Parathyroid adenoma (tissue), 2 donors: ENCODE measurements around the gene TCF15.

Source experiments
- H2AFZ ChIP-seq: fragments of 300-600 bp; sonication (generic); one replicate; pipeline ENCODE4 v1.7.0; 2017; ENCODE audit warnings: antibody characterized with exemption, mild to moderate bottlenecking
- H3K27ac ChIP-seq: fragments of 300-600 bp; sonication (generic); one replicate; pipeline ENCODE4 v1.7.0; 2017
- H3K27me3 ChIP-seq: fragments of 300-600 bp; sonication (generic); one replicate; pipeline ENCODE4 v1.7.0; 2017; ENCODE audit warnings: low read length; ENCODE audit not compliant: control insufficient read depth, insufficient read depth
- H3K36me3 ChIP-seq: fragments of 300-600 bp; sonication (generic); one replicate; pipeline ENCODE4 v1.7.0; 2017; ENCODE audit warnings: low read length; ENCODE audit not compliant: control insufficient read depth, insufficient read depth
- H3K4me1 ChIP-seq: fragments of 300-600 bp; sonication (generic); one replicate; pipeline ENCODE4 v1.7.0; 2017; ENCODE audit warnings: control low read depth
- H3K4me2 ChIP-seq: fragments of 300-600 bp; sonication (generic); one replicate; pipeline ENCODE4 v1.7.0; 2017; ENCODE audit warnings: low read length
- H3K4me3 ChIP-seq: fragments of 300-600 bp; sonication (generic); one replicate; pipeline ENCODE4 v1.7.0; 2017; ENCODE audit warnings: low read depth, low read length
- H3K79me2 ChIP-seq: fragments of 300-600 bp; sonication (generic); one replicate; pipeline ENCODE4 v1.7.0; 2017; ENCODE audit warnings: control low read depth
- H3K9ac ChIP-seq: fragments of 300-600 bp; sonication (generic); one replicate; pipeline ENCODE4 v1.7.0; 2017; ENCODE audit warnings: mild to moderate bottlenecking
- H3K9me3 ChIP-seq: fragments of 300-600 bp; sonication (generic); one replicate; pipeline ENCODE4 v1.7.0; 2017; ENCODE audit warnings: low read length; ENCODE audit not compliant: control insufficient read depth
- TF ChIP-seq, protein P1 (sequence below): fragments of 300-600 bp; sonication (generic); IDR thresholded peaks from one replicate; pipeline ENCODE4 v1.7.0; 2017; ENCODE audit warnings: antibody characterized with exemption, mild to moderate bottlenecking
- donor health status: primary hyperparathyroidism.

The TCF15 gene

DNA sequence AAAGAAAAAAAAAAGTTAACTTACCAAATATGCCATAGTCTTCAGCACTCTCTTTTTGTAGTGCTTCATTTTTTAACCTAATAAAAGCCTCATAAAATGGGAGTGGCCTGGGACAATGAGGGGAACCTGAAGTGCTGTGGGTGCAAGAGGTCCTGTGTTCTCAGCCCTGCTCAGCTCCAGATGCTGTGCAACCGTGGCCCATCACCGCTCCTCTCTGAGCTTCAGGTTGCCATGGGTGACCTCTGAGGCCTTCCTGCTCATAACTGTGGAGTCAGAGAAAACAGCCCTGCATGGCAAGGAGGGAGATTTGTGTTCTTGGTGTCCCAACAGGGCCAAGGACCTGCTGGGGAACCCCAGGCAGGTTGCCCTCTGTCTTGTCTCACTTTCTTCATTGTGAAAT is 10.0 kb downstream of the TCF15 start:
- no peak overlapping the region for H3K4me2 ChIP-seq
- no peak overlapping the region for H3K9ac ChIP-seq
- H3K79me2 ChIP-seq: no peaks in the 10 kb centered on the region
- no peaks in the 10 kb centered on the region for H3K27me3 ChIP-seq
- H3K9me3 ChIP-seq: no peaks in the 10 kb centered on the region
- H3K4me1 ChIP-seq: no peaks in the 10 kb centered on the region
- no peaks in the 10 kb centered on the region for H3K36me3 ChIP-seq
- TF ChIP-seq, protein P1, sequence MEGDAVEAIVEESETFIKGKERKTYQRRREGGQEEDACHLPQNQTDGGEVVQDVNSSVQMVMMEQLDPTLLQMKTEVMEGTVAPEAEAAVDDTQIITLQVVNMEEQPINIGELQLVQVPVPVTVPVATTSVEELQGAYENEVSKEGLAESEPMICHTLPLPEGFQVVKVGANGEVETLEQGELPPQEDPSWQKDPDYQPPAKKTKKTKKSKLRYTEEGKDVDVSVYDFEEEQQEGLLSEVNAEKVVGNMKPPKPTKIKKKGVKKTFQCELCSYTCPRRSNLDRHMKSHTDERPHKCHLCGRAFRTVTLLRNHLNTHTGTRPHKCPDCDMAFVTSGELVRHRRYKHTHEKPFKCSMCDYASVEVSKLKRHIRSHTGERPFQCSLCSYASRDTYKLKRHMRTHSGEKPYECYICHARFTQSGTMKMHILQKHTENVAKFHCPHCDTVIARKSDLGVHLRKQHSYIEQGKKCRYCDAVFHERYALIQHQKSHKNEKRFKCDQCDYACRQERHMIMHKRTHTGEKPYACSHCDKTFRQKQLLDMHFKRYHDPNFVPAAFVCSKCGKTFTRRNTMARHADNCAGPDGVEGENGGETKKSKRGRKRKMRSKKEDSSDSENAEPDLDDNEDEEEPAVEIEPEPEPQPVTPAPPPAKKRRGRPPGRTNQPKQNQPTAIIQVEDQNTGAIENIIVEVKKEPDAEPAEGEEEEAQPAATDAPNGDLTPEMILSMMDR: no peak
- no peak overlapping the region for H3K27ac ChIP-seq
- no peak overlapping the region for H2AFZ ChIP-seq
- no peak overlapping the region for H3K4me3 ChIP-seq

DNA sequence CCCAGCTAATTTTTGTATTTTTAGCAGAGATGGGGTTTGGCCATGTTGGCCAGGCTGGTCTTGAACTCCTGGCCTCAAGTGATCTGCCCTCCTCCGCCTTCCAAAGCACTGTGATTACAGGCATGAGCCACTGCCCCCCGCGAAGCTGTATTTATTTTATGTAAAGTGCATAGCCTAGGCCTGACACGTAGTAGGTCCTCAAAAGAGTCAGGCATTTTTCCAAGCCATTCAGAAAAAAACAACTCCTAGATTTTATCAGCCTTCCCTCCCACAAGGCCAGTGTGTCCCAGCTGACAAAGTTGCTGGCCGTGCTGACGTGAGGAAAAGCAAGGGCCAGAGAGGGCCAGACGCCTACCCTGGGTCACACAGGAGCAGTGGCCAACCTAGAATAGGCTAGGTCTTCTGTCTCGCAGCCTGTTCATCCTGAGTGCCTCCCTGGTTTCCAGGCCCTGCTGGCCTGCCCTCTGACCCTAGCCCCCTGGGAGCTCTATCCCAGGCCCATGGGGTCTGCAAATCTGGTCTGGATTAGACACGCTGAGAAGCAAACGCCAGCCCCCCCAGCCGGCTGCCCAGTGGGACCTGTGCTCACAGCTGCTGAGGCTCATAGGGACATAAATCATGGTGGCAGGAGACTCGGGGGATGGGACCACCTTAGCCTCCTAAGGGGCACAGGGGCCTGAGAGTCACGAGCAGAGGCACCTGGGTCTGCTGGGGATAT is 11.8 kb downstream of the TCF15 start:
- Histone ChIP-seq H3K9me3 (no peaks in the 10 kb centered on the region), H3K79me2 (no peaks in the 10 kb centered on the region), H2AFZ (no peak overlapping the region), H3K27me3 (no peaks in the 10 kb centered on the region), H3K4me1 (no peaks in the 10 kb centered on the region), H3K27ac (no peak overlapping the region), H3K36me3 (no peaks in the 10 kb centered on the region), H3K4me3 (no peak overlapping the region), H3K9ac (no peak overlapping the region), H3K4me2 (no peak overlapping the region)
- TF ChIP-seq, protein P1: no peak

DNA sequence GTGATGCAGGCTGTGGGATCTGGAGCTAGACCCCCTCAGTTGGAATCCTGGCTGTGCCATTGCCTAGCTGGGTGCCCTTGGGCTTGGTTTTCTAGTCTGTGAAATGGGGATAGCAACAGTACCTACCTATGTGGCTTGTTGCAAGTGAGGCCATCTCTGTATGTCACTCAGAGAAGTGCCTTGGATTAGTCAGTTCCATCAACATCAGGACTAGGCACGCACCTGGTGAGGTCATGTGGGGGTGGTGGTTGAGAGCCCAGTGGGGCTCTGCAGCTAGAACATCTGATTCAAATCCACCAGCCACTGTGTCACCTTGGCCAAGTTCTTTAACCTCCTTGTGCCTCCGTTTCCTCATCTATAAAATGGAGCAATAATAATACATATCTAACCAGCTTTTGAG is 12.5 kb downstream of the TCF15 start:
- no peak overlapping the region for H3K4me3 ChIP-seq
- no peak overlapping the region for H3K4me2 ChIP-seq
- H3K79me2 ChIP-seq: no peaks in the 10 kb centered on the region
- no peaks in the 10 kb centered on the region for H3K9me3 ChIP-seq
- H3K27ac ChIP-seq: no peak overlapping the region
- no peak overlapping the region for H2AFZ ChIP-seq
- TF ChIP-seq, protein P1: no peak
- no peaks in the 10 kb centered on the region for H3K27me3 ChIP-seq
- no peak overlapping the region for H3K9ac ChIP-seq
- H3K4me1 ChIP-seq: no peaks in the 10 kb centered on the region
- no peaks in the 10 kb centered on the region for H3K36me3 ChIP-seq

DNA sequence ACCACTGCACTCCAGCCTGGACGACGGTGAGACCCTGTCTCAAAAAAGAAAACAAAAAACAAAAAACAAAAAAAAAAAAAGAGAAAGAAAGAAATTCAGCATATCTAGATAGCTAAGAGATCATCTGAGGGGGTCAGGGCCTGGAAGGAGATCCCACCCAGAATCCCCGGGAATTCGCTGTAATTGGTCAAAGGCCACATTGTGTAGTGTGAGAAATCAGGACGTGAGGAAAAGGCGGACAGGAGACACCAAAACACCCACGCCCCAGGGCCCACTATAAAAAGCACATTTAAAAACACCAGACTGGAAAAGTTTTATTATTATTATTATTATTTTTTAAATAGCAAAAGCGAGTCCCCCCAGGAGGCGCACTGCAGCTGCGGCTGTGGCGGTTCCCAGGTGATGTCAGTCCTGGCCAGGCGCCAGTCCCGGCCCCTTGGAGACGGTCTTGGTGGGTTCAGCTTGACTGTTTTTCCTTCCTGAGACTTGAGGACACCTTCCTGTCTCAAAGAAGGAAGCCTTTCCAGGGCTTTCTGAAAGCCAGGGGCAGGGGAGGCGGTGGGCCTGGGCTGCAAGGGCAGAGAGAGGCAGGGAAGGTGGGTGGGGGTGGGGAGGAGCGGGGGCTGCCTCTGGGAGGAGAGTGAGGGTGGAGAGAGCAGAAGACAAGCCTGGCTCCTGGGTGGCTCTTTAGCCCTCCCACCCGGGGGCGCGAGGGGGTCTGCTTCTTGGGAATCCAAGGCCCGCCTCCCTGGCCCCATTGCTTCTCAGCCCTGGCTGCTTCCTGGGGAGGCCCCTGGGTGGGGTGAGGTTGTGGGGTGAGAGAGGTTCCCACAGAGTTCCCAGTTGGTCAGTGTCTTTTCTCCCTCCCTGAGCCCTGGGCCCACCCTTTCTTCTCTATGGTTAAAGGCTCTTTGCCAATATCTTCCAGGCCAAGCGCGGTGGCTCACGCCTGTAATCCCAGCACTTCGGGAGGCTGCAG is 14.5 kb downstream of the TCF15 start:
- Histone ChIP-seq H3K36me3 (no peaks in the 10 kb centered on the region), H3K9me3 (no peaks in the 10 kb centered on the region), H3K9ac (no peak overlapping the region), H2AFZ (no peak overlapping the region), H3K4me3 (no peak overlapping the region), H3K4me1 (no peaks in the 10 kb centered on the region), H3K79me2 (no peaks in the 10 kb centered on the region), H3K27me3 (no peaks in the 10 kb centered on the region), H3K4me2 (no peak overlapping the region), H3K27ac (no peak overlapping the region)
- TF ChIP-seq, protein P1: no peak
